Stimulated activated CD8-positive, alpha-beta memory T cell treated with anti-CD3 and anti-CD28 coated beads, Interleukin-7, amount 100 ng/mL, for 4 hours (primary cell): ENCODE data around the gene NUP43.
"Not testable (repeated sequence)": the region's sequence is repeated elsewhere in the genome, so short reads cannot be mapped to it uniquely, and the experiment has no call there.

Experiments used
- DNase-seq, 2 donors: peaks; one replicate each; pipeline ENCODE4 v3.0.0-alpha.2; 2020; ENCODE audit warnings: low read depth in 2 of 2

NUP43 gene, protein sequence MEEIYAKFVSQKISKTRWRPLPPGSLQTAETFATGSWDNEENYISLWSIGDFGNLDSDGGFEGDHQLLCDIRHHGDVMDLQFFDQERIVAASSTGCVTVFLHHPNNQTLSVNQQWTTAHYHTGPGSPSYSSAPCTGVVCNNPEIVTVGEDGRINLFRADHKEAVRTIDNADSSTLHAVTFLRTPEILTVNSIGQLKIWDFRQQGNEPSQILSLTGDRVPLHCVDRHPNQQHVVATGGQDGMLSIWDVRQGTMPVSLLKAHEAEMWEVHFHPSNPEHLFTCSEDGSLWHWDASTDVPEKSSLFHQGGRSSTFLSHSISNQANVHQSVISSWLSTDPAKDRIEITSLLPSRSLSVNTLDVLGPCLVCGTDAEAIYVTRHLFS

DNA sequence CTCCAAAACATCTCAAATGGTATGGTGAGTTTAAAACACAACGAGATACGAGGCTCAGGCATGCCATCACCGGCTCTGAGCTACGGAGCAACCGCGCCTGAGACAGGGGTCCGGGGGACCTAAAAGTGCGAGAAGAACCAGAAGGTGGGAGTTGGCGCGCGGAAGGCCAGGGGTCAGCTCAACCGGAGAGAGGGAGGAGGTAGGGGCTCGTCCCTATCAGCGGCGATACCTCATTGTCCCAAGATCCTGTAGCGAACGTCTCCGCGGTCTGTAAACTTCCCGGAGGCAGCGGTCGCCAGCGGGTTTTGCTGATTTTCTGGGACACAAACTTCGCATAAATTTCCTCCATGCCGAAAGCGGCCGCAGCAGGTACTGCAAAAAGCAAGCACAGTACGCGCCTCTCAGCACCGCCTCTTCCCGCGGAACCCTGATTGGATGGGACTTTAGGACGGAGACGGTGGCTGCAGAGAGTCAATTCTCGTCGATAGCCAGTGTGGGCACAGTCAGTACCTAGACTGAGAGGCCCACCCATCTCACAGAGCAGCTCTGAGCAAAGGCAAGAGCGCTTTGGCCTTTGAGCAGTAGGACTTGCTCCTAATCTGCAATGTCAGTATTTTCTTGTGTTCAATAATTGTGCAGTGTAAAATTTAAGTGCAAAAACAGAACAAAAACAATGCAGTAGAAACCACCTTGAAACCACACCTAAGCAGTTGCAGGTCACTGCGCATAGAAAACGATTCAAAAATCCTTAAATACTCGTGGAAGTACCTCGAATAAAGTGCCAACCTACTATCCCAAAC, at the start of gene NUP43:
Gene NUP43, minus strand, starts transcription at position 383 of the 800 bp plus-strand sequence. Its CDS starts 34 bp downstream, at position 349.
- DNase-seq = peak; percentile 87 to 89

DNA sequence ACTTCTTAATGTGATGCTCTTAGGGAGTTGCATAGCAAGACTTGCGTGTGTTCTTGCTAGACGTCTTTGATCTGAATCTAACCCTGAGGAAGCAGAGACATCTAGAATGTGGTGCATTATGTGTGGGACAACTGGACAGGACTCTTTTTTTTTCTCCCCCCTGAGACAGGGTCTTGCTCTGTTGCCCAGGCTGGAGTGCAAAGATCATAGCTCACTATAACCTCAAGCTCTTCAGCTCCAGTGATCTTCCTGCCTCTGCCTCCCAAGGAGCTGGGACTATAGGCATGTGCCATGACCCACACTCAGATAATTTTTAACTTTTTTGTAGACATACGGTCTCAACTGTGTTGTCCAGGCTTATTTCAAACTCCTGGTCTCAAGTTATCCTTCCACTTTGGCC, 37.2 kb upstream of the NUP43 start:
- no peak for DNase-seq

GRCh38 chr6:149782337-149782736, 36.0 kb upstream of the NUP43 start:
- no peak for DNase-seq

GRCh38 chr6:149781715-149782114, 35.4 kb upstream of the NUP43 start:
- DNase-seq = no peak

DNA sequence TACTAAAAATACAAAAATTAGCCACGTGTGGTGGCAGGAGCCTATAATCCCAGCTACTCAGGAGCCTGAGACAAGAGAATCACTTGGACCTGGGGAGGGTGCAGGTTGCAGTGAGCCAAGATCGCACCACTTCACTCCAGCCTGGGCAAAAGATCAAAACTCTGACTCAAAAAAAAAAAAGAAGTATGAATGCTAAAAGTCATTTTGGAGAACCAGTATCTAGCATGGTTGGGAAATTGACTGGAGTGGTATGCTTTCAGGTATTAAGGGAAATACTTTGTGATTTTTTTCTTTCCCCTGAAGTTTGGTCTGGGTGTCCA, 33.3 kb upstream of the NUP43 start:
- no peak for DNase-seq

DNA sequence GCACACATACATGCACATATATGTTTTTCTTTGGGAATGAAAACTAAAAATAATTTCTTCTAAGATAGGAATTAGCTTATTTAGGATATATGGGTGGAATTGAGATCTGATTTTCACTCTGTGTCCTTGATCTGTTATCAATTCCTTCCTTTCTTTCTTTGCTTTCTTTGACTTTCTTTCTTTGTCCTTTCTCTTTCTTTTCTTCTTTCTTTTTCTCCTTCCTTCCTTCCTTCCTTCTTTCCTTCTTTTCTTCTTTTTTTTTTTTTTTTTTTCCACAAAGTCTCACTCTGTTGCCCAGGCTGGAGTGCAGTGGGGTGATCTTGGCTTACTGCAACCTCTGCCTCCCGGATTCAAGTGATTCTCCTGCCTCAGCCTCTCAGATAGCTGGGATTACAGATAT, 31.3 kb upstream of the NUP43 start:
- no peak for DNase-seq

GRCh38 chr6:149771925-149772324, 25.6 kb upstream of the NUP43 start:
- no peak for DNase-seq

- DNase-seq = no peak
These were observed 24.9 kb upstream of the NUP43 start for GRCh38 chr6:149771185-149771584.

DNA sequence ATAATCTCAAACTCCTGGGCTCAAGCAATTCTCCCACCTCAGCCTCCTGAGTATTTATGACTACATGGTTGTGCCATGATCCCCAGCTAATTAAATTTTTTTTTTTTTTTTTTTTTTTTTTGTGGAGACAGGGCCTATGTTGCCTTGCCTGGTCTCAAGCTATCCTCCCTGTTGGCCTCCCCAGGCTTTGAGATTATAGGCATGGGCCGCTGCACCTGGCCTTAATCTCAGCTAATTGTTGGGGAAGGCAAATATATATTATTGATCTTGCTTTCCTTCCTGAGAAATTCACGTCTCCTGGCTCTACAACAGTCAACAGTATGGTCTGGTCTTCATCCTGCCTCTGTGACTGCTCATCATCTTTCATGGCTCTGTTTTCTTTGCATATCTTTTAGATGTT, 23.3 kb upstream of the NUP43 start:
- no peak for DNase-seq

- DNase-seq = no peak
These were observed 19.9 kb upstream of the NUP43 start for GRCh38 chr6:149766156-149766769.

DNA sequence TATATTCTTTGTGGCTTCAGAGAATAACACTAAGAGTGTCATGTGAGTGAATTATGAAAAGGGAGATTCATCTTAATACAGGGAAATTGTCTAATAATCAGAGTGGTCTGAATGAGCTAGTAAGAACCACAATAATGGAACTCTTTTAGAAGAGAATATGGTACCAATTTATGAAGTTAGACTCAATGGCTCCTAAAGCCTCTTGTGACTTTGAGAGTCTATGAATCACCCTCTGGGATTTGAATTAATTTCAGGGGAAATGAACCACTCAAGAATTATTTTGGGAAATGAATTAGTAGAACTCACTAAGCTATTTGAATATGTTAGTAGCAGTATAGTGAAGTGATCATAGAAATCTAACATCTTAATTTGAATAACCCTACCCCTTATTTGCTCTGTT, 17.5 kb upstream of the NUP43 start:
- no peak for DNase-seq

GRCh38 chr6:149761438-149761837, 15.1 kb upstream of the NUP43 start:
- no peak for DNase-seq

GRCh38 chr6:149756261-149756636, 9.9 kb upstream of the NUP43 start:
- DNase-seq = no peak

DNA sequence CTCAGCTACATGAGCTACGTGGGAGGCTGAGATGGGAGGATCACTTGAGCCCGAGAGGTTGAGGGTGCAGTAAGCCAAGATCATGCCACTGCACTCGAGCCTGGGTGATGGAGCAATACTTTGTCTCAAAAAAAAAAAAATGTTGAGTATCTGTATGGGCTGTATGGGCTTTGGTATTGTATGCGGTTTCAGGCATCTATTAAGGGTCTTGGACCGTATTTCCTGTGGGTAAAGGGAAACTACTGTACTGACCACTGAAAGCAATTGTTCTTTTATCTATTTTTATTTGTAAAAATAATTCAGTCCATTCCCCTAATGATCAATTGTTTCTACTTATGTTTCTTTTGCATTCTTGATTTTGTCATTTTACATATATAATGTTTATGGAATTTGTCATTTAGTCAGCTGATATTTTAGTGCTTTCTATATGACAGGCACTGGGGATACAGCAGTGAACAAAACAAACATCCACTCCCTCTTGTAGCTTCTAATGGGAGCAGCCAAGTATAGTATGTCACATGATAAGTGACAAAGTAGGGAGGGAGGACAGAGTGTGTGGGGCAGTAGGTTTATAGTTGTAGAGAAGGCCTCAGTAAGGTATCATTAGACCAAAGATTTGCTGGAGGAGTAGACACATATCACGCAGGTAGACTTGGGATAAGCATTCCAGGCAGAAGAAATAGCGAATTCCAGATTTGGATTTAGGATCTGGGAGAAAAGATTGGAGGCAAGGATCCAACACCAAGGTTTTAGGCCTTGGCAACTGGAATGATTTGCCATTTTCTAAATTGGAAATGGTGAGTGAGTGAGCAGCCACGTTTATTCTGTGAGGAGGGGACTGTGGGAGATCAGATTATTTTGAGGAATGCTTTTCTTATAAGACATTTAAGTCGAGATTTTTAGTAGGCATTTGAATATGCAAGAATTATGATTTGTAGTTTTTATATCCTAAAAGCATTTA, 9.3 kb upstream of the NUP43 start:
- no peak for DNase-seq

DNA sequence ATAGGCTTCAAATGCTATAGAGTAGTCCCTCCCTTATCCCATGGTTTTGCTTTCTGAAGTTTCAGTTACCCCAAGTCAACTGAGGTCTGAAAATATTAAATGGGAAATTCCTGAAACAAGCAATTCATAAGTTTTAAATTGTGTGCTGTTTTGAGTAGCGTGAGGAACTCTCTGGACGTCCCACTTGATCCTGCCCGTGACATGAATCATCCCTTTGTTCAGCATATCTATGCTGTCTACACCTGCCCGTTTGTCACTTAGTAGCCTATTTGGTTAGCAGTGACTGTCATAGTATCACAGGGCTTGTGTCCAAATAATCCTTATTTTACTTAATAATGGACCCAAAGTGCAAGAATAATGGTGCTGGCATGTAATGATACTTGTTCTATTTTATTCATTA, 8.2 kb upstream of the NUP43 start:
- no peak for DNase-seq

DNA sequence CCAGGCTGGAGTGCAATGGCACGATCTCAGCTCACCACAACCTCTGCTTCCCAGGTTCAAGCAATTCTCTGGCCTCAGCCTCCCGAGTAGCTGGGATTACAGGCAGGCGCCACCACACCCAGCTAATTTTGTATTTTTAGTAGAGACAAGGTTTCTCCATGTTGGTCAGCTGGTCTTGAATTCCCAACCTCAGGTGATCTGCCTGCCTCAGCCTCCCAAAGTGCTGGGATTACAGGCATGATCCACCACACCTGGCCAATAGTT, 7.0 kb upstream of the NUP43 start:
- DNase-seq = not testable (repeated sequence)

DNA sequence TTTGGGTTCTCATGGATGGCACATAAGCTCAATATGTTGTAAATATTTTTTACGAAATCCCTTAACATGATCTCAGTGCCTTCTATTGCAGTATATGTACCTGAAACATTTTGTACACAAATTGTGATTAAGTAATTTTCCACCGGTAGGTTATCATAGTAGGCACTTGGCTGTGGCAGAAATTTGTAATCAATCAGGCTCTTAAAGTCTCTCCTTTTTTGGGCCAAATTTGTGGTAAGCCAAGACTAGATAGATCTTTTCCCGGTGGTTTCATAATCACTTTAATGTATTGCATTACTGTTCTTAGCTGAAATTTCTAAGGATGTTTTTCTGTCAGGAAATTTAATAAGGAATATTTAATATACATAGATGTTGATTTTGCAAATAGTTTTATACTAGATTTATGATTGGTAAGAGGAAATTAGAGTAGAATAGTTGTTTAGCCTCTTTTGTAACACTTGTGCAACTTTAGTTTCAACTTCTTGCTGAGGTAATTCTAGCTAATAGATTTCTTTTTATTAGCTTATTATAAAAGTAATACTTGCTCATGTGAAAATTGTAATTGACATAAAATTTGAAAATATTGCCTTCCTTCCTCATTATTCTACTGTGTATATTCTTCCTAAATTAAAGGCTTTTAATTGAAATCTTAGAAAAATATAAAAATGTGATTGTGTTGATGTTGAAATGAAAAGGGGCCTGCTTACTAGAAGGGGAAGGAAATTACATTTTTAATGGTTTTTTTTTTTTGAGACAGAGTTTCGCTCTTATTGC, 6.5 kb upstream of the NUP43 start:
- DNase-seq = no peak

- DNase-seq = not testable (repeated sequence)
These were observed 5.6 kb upstream of the NUP43 start for GRCh38 chr6:149751920-149752319.

- DNase-seq = no peak
These were observed 4.9 kb upstream of the NUP43 start for GRCh38 chr6:149751239-149751638.

DNA sequence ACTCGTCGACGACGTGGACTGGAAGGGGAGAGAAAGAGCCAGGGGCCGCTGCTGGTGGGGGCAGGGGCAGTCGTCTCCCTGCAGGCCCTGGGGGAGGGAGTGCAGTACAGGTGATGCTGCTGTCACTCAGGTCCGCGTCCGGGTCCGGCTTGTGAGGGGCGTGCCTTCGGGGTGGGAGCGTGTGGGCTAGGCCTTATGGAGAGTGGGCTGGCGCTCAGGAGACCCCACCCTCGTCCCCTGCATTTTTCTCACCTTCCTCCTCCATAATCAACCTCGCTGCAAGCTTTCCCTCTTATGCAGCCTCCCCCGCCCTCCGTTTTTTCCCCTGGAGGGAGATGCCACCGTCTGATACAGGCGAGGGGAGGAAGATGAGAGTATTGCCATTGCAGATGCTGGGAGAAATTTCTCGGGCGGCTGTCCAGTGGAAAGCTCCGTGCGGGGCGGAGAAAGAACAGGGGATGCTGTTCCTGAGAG, 3.8 kb upstream of the NUP43 start:
- peak; percentile 19 to 44 for DNase-seq

- peak; percentile 75 to 88 for DNase-seq
These were observed 3.3 kb upstream of the NUP43 start, which contains the start of gene PCMT1 for GRCh38 chr6:149749594-149750135. PCMT1 (plus strand) TSS chr6:149749741; CDS start chr6:149749902, 161 bp downstream.
